Measurements from ENCODE around the gene AHRR.

DNA sequence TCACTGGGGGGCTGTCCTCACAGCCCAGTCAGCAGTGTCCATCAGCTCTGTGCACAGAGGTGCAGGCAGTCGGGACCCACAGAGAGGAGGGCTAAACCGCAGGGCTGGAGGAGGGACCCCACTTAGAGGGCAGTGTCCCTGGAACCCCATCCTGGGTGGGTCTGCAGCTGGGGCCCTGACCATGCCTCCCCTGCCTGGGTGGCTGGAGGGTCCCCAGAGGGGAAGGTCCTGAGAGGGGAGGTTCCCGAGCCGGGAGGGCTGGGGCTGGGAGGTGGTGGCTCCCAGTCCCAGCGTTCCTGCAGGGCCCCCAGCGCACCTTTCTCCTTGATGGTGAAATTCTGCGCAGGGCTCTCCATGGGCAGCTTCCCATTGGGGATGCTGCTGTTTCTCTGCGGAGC is 154.2 kb downstream of the AHRR start:
- TF ChIP-seq POLR2A (IDR thresholded peaks at IDR 0.05) = no peak
- TF ChIP-seq, protein P1, sequence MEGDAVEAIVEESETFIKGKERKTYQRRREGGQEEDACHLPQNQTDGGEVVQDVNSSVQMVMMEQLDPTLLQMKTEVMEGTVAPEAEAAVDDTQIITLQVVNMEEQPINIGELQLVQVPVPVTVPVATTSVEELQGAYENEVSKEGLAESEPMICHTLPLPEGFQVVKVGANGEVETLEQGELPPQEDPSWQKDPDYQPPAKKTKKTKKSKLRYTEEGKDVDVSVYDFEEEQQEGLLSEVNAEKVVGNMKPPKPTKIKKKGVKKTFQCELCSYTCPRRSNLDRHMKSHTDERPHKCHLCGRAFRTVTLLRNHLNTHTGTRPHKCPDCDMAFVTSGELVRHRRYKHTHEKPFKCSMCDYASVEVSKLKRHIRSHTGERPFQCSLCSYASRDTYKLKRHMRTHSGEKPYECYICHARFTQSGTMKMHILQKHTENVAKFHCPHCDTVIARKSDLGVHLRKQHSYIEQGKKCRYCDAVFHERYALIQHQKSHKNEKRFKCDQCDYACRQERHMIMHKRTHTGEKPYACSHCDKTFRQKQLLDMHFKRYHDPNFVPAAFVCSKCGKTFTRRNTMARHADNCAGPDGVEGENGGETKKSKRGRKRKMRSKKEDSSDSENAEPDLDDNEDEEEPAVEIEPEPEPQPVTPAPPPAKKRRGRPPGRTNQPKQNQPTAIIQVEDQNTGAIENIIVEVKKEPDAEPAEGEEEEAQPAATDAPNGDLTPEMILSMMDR (IDR thresholded peaks at IDR 0.05) = no peak
